GM12873 (cell line): Measurements from ENCODE around the gene SPG7.

Experiments
- TF ChIP-seq, protein P1 (sequence below): IDR thresholded peaks from 2 replicates; pipeline ENCODE4 v1.5.1; 2012; ENCODE audit warnings: low read depth, mild to moderate bottlenecking, moderate library complexity, low read length, control low read depth; ENCODE audit not compliant: insufficient read depth; ENCODE audit errors: missing control alignments

The SPG7 gene

DNA sequence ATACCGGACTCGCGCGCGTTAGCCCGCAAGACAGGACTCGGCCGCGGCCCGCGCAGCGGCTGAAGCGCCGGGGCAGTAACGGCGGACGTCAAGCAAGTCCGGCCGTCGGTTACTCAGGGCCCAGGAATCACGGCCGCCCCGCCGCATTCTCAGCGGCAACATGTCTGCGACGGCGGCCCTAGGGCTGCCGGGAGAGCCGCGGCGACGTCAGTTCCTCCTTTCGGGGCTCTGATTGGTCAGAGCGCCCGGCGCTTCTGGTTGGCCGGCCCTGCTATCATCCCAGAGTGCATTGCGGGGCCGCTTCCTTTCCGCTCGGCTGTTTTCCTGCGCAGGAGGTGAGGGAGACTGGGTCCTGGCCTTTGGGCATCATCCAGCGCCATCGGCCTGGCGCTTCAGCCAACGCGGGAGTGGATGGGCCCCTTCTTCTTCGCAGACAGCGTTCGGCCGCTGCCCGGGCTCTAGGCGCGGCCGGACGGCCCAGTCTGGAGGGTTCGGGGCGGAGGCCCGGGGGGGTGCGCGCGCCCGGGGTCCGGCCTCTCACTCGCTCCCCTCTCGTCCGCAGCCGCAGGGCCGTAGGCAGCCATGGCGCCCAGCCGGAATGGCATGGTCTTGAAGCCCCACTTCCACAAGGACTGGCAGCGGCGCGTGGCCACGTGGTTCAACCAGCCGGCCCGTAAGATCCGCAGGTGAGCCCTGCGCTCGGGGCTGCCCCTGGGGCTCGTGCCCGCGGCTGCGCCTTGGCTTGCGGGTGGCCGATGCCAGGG lies 52.4 kb downstream of the SPG7 start, which contains the start of gene RPL13:
TSS of gene RPL13 (plus strand) at position 305 of the 764 bp plus-strand sequence. CDS start at position 583, 278 bp downstream.
- TF ChIP-seq, protein P1, sequence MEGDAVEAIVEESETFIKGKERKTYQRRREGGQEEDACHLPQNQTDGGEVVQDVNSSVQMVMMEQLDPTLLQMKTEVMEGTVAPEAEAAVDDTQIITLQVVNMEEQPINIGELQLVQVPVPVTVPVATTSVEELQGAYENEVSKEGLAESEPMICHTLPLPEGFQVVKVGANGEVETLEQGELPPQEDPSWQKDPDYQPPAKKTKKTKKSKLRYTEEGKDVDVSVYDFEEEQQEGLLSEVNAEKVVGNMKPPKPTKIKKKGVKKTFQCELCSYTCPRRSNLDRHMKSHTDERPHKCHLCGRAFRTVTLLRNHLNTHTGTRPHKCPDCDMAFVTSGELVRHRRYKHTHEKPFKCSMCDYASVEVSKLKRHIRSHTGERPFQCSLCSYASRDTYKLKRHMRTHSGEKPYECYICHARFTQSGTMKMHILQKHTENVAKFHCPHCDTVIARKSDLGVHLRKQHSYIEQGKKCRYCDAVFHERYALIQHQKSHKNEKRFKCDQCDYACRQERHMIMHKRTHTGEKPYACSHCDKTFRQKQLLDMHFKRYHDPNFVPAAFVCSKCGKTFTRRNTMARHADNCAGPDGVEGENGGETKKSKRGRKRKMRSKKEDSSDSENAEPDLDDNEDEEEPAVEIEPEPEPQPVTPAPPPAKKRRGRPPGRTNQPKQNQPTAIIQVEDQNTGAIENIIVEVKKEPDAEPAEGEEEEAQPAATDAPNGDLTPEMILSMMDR: peak; percentile 11

DNA sequence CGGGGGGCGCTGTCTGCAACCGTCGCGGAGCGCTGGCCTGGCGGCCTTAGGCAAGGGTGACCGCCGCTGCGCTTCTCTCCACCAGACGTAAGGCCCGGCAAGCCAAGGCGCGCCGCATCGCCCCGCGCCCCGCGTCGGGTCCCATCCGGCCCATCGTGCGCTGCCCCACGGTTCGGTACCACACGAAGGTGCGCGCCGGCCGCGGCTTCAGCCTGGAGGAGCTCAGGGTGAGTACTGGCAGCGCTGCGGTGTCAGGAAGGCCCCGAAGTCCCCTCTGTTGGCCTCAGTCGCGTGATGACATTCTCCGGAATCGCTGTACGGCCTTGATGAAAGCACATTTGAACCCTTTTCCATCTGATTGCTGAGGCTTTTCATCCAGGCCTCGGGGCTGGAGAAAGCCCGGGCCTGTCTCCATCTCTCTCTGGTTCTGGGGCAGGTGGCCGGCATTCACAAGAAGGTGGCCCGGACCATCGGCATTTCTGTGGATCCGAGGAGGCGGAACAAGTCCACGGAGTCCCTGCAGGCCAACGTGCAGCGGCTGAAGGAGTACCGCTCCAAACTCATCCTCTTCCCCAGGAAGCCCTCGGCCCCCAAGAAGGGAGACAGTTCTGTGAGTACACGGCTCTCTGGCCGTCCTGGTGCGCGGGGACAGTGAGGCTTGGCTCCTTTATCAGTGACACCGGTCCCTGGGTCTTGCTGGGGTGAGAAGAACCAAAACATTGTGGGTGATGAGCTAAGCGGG lies 53.1 kb downstream of the SPG7 start:
- TF ChIP-seq, protein P1: no peak

DNA sequence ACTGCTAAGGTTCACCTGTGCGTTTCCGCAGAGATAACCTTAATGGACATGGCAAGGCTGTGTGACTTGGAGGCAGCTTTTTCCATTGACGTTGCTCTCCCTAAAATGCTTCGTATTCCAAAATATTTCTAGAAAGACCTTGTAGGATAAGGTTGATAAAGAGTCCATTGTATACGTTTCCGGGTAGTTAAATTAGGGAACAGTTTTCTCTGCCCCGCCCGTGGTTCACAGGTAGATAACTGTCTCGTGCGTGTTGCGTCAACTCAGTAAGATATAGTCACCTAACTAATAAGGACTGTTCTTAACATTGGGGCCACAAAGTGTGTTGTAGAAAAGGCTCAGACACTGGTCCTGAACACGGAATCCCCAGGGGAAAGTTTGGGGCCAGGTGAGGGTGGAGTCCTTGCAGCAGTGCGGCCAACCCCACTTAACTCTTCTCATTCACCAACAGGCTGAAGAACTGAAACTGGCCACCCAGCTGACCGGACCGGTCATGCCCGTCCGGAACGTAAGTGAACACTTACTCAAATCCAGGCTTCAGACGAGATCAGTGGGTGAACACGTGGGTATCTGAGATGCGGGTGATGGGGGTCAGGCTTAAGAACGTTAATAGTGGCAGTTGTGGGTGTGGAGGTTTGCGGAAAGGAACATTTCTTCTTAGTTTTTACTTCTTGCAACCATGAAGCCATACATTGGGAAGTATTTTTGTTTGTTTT lies 53.8 kb downstream of the SPG7 start:
- TF ChIP-seq, protein P1: no peak

DNA sequence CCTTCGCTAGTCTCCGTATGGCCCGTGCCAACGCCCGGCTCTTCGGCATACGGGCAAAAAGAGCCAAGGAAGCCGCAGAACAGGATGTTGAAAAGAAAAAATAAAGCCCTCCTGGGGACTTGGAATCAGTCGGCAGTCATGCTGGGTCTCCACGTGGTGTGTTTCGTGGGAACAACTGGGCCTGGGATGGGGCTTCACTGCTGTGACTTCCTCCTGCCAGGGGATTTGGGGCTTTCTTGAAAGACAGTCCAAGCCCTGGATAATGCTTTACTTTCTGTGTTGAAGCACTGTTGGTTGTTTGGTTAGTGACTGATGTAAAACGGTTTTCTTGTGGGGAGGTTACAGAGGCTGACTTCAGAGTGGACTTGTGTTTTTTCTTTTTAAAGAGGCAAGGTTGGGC lies 54.7 kb downstream of the SPG7 start:
- TF ChIP-seq, protein P1: no peak

DNA sequence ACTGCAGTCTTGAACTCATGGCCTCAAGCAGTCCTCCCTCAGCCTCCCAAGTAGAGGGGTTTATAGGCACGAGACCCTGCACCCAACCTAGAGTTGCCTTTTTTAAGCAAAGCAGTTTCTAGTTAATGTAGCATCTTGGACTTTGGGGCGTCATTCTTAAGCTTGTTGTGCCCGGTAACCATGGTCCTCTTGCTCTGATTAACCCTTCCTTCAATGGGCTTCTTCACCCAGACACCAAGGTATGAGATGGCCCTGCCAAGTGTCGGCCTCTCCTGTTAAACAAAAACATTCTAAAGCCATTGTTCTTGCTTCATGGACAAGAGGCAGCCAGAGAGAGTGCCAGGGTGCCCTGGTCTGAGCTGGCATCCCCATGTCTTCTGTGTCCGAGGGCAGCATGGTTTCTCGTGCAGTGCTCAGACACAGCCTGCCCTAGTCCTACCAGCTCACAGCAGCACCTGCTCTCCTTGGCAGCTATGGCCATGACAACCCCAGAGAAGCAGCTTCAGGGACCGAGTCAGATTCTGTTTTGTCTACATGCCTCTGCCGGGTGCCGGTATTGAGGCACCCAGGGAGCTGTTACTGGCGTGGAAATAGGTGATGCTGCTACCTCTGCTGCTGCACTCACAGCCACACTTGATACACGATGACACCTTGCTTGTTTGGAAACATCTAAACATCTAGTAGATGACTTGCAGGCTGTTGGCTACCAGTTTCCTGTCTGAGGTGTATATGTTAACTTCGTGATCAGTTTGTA lies 55.6 kb downstream of the SPG7 start:
- TF ChIP-seq, protein P1: no peak

DNA sequence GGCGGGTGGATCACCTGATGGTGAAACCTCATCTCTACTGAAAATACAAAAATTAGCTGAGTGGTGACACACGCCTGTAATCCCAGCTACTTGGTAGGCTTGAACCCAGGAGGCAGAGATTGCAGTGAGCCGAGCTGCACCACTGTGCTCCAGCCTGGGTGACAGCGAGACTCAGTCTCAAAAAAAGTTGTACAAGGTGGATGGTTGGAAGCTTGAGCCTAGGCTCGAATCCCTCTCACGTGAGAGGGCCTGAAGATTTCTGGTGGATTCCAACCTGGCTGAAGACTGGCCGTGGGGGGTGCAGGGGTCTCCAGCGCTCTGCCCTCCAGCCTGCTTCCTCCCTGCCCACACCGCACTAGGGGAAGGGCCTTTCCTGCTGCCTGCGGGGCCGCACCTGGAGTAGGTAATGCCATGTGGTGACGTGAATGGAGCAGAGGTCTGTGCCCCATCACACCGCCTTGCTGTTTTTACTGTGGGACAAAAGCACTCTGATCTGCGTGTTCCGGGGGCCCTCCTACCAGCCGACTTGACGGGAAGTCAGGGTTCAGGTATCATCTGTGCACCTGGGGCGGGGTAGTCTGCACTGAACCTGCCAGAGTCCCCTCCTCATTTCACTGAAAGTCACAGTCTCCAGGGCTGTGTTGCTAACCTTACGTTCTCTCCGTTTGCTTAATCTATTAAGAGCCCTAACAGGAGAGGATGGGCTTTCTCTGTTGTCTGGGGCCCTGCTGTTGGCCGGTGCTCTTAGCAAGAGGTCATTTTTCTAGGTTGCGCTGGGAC lies 56.5 kb downstream of the SPG7 start:
- TF ChIP-seq, protein P1: no peak
